ENCODE measurements around the gene MLXIP.
A peak's percentile ranks its signal among the peaks of the same experiment; 100 is the strongest.

Gene MLXIP

DNA sequence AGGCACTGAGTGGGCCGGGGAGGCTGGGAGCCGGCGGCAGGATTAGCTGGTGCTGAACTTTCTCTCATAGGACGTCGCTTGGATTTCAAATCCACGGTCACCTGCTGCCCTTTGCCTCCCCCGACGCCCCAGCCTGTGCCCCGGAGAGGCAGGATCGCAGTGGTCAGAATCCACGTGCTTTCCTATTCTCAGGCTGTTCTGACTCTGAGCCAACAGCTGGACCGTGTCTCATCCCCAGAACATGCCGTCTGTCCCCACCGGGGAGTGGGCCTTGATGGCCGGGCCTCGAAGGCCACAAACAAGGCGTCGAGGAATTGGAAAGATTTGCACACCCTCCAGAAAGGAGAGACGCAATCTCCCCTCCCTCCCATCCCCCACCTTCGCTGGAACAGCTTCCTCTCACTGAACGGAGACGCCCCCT, 18.5 kb upstream of the MLXIP start:
- H3K9me3 ChIP-seq (ENCODE audit: control insufficient read depth, insufficient read depth, low read length): no peaks in the 10 kb centered on the region
- peaks cover 4% of the 10 kb centered on the region; the same call in 1 of the 2 replicates for H3K36me3 ChIP-seq (ENCODE audit: insufficient read depth, low read length)
- peaks cover 9% of the 10 kb centered on the region for H3K4me1 ChIP-seq (ENCODE audit: insufficient read depth, low read length)
- no peak overlapping the region for H3K9ac ChIP-seq (ENCODE audit: low read depth, low read length)

DNA sequence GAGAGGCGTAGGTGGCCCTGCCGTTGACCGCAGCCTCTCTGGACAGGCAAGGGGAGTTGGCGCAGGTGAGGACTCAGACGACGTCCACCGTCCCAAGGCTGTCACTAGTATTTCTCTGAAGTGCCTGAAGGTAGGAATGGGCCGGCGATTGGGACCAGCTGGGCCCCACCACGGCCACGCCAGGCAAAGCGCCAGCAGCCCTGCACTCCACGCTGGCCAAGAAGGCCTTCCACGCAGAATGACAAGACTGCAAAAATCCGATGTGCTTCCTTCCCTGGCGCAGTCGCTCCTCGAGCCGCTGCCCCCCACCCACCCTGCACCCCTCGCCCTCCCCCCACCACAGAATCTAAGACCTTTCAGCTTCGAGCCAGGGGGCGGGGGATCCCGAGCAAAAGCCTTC, 17.3 kb upstream of the MLXIP start:
- H3K9ac ChIP-seq (ENCODE audit: low read depth, low read length): no peak overlapping the region
- peaks cover 4% of the 10 kb centered on the region; the same call in 1 of the 2 replicates for H3K36me3 ChIP-seq (ENCODE audit: insufficient read depth, low read length)
- peaks cover 12% of the 10 kb centered on the region for H3K4me1 ChIP-seq (ENCODE audit: insufficient read depth, low read length)
- H3K9me3 ChIP-seq (ENCODE audit: control insufficient read depth, insufficient read depth, low read length): no peaks in the 10 kb centered on the region

- peak overlapping the region; percentile 16; the same call in 1 of the 2 replicates for H3K9ac ChIP-seq (ENCODE audit: low read depth, low read length)
- no peaks in the 10 kb centered on the region for H3K9me3 ChIP-seq (ENCODE audit: control insufficient read depth, insufficient read depth, low read length)
- peaks cover 12% of the 10 kb centered on the region for H3K4me1 ChIP-seq (ENCODE audit: insufficient read depth, low read length)
- no peaks in the 10 kb centered on the region; the same call in 1 of the 2 replicates for H3K36me3 ChIP-seq (ENCODE audit: insufficient read depth, low read length)
Observed at GRCh38 chr12:122062832-122063693, 15.5 kb upstream of the MLXIP start.

GRCh38 chr12:122063694-122064024, 14.9 kb upstream of the MLXIP start:
- Histone ChIP-seq H3K9me3 (ENCODE audit: control insufficient read depth, insufficient read depth, low read length) (no peaks in the 10 kb centered on the region), H3K9ac (ENCODE audit: low read depth, low read length) (peak overlapping the region; percentile 16; the same call in 1 of the 2 replicates), H3K36me3 (ENCODE audit: insufficient read depth, low read length) (no peaks in the 10 kb centered on the region; the same call in 1 of the 2 replicates), H3K4me1 (ENCODE audit: insufficient read depth, low read length) (peaks cover 12% of the 10 kb centered on the region)

- H3K4me1 ChIP-seq (ENCODE audit: insufficient read depth, low read length): peaks cover 12% of the 10 kb centered on the region
- no peaks in the 10 kb centered on the region; the same call in 1 of the 2 replicates for H3K36me3 ChIP-seq (ENCODE audit: insufficient read depth, low read length)
- H3K9ac ChIP-seq (ENCODE audit: low read depth, low read length): peak overlapping the region; percentile 54; the same call in 1 of the 2 replicates
- no peaks in the 10 kb centered on the region for H3K9me3 ChIP-seq (ENCODE audit: control insufficient read depth, insufficient read depth, low read length)
Observed at GRCh38 chr12:122064025-122064777, 14.4 kb upstream of the MLXIP start.

GRCh38 chr12:122064780-122065588, 13.6 kb upstream of the MLXIP start:
- Histone ChIP-seq H3K9ac (ENCODE audit: low read depth, low read length) (peak overlapping the region; percentile 54; the same call in 1 of the 2 replicates), H3K4me1 (ENCODE audit: insufficient read depth, low read length) (peaks cover 12% of the 10 kb centered on the region), H3K36me3 (ENCODE audit: insufficient read depth, low read length) (peaks cover 3% of the 10 kb centered on the region; the same call in 1 of the 2 replicates), H3K9me3 (ENCODE audit: control insufficient read depth, insufficient read depth, low read length) (no peaks in the 10 kb centered on the region)

DNA sequence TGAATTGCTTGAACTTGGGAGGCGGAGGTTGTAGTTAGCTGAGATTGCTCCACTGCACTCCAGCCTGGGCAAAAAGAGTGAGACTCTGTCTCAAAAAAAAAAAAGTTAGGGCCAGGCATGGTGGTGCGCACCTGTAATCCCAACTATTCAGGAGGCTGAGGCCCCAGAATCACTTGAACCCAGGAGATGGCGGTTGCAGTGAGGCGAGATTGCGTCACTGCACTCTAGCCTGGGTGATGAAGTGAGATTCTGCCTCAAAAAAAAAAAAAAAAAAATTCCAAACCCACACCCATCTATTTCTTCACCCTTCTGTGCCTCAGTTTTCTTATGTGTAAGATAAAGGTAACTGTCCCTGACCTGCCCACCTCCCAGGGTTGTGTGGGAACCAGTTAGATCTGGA, 11.0 kb upstream of the MLXIP start:
- peaks cover 3% of the 10 kb centered on the region; the same call in 1 of the 2 replicates for H3K36me3 ChIP-seq (ENCODE audit: insufficient read depth, low read length)
- H3K4me1 ChIP-seq (ENCODE audit: insufficient read depth, low read length): peaks cover 14% of the 10 kb centered on the region
- H3K9ac ChIP-seq (ENCODE audit: low read depth, low read length): no peak overlapping the region
- no peaks in the 10 kb centered on the region for H3K9me3 ChIP-seq (ENCODE audit: control insufficient read depth, insufficient read depth, low read length)

DNA sequence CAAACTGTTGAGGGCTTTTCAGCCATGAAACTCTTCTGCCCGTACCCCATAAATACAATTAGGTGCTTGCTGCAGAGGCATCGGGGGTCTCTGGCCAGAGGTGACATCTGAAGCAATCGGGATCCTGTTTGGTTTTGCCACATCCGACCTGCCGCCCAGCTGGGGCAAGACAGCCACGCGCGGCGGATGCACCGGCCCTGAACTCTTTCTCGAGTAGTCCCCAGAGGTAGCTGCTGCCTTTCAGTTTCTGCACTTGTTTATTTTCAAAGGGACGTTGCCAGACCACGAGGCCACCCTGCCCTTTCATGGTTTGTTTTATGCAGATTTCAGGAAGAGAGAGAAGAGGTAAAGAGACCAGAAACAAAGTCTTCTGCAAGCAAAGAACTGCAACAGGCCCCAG, 10.6 kb upstream of the MLXIP start:
- peaks cover 3% of the 10 kb centered on the region; the same call in 1 of the 2 replicates for H3K36me3 ChIP-seq (ENCODE audit: insufficient read depth, low read length)
- no peak overlapping the region for H3K9ac ChIP-seq (ENCODE audit: low read depth, low read length)
- peaks cover 12% of the 10 kb centered on the region for H3K4me1 ChIP-seq (ENCODE audit: insufficient read depth, low read length)
- H3K9me3 ChIP-seq (ENCODE audit: control insufficient read depth, insufficient read depth, low read length): no peaks in the 10 kb centered on the region

DNA sequence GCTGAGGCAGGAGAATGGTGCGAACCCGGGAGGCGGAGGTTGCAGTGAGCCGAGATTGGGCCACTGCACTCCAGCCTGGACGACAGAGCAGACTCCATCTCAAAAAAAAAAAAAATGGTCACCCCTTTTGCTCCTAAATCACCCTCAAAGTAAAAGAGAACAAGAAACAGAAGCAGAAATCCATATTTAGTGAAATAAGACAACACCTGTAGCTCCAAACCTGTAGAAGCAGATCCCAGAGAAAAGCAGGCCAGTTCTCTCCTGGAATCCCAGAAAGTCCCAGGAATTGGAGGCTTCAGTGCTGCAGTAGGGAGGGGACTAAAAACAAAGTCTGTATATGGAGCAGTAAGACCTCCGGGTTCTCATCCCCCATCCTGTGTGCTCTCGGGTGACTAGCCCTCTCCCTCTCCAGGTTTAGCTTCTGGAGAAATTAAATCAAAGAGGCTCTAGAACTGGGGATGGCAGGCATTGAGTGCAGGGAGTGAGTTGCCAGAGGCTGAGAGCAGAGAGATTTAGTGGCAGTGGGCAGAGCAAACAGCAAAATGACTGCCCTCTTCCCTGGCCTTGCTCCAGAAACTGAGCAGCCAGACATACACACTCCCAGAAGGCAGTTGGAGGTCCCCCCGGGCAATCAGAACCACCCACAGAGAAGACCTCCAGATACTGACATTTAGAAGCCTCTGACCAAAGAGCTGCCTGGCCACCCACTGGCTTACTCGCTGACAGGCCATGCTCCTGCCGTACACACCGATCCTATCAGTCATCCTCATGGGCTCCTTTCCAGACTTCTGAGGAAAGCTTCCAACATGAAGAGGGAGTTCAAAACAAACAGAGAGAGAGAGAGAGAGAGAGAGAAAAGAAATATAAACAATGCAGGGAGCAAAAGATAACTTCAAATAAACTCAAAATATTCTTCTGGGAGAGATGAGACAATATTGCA, 6.3 kb upstream of the MLXIP start:
- Histone ChIP-seq H3K9me3 (ENCODE audit: control insufficient read depth, insufficient read depth, low read length) (no peaks in the 10 kb centered on the region), H3K4me1 (ENCODE audit: insufficient read depth, low read length) (peaks cover 6% of the 10 kb centered on the region; the same call in 1 of the 2 replicates), H3K36me3 (ENCODE audit: insufficient read depth, low read length) (peaks cover 3% of the 10 kb centered on the region; the same call in 1 of the 2 replicates), H3K9ac (ENCODE audit: low read depth, low read length) (no peak overlapping the region)

DNA sequence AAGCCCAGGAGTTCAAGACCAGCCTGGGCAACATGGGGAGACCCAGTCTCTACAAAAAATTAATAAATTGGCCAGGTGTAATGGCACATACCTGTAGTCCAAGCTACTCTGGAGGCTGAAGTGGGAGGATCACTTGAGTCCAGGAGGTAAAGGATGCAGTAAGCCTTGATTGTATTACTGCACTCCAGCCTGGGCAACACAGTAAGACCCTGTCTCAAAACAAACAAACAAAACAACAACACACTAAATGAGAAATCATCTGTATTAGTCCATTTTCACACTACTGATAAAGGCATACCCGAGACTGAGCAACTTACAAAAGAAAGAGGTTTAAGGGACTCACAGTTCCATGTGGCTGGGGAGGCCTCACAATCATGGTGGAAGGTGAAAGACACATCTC, 4.7 kb upstream of the MLXIP start:
- Histone ChIP-seq H3K4me1 (ENCODE audit: insufficient read depth, low read length) (peaks cover 6% of the 10 kb centered on the region; the same call in 1 of the 2 replicates), H3K36me3 (ENCODE audit: insufficient read depth, low read length) (peaks cover 3% of the 10 kb centered on the region; the same call in 1 of the 2 replicates), H3K9ac (ENCODE audit: low read depth, low read length) (no peak overlapping the region), H3K9me3 (ENCODE audit: control insufficient read depth, insufficient read depth, low read length) (no peaks in the 10 kb centered on the region)

DNA sequence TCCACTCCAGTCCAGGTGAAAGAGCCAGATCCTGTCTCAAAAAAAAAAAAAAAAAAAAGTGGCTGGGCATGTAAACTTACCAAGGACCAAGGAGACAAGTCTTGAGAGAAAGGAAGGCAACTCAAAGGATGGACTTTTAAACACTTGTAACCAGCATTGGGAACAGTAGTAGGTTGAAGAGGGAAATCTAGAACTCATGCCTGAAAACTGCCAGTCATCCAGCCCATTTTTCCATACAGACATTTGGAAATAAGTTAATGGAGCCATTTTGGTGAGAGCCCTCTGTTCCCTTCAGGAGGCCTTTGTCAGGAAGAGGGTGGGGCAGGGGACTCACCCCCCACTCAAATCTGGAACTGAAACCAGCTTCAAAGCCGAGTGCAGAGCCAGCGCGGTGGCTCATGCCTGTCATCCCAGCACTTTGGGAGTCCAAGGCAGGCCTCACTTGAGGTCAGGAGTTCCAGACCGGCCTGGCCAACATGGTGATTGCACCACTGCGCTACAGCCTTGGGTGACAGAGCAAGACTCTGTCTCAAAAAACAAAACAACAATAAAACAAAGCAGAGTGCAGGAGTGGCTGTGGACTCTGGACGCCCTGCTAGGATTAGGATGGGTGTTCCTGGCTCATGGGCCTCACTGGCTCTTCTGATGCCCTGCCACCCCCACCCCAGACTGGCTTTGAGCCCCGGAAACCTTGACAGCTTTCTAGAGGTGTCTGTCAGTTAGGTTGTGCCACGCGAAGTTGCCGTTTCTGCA, 1.6 kb upstream of the MLXIP start:
- no peak overlapping the region for H3K9ac ChIP-seq (ENCODE audit: low read depth, low read length)
- no peaks in the 10 kb centered on the region for H3K9me3 ChIP-seq (ENCODE audit: control insufficient read depth, insufficient read depth, low read length)
- no peaks in the 10 kb centered on the region for H3K36me3 ChIP-seq (ENCODE audit: insufficient read depth, low read length)
- H3K4me1 ChIP-seq (ENCODE audit: insufficient read depth, low read length): peaks cover 14% of the 10 kb centered on the region; the same call in 1 of the 2 replicates

DNA sequence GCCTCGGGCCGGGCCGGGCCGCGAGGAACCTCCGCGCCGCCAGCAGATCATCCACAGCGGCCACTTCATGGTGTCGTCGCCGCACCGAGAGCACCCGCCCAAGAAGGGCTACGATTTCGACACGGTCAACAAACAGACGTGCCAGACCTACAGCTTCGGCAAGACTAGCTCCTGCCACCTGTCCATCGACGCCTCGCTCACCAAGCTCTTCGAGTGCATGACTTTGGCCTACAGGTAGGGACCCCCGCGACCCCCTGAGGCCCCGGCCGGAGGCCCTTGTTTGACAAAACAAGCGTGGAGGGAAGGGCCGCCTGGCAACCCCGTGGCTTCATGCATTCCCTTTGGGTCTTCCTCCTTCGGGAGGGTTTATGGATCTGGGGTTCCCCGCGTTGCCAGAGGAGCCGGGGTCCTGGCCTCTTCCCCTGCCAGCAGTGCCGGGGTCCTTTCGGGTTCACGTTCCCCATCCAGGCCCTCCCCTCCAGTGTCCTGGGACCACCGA, 526 bp downstream of the MLXIP start:
- Histone ChIP-seq H3K36me3 (ENCODE audit: insufficient read depth, low read length) (no peaks in the 10 kb centered on the region), H3K4me1 (ENCODE audit: insufficient read depth, low read length) (peaks cover 12% of the 10 kb centered on the region; the same call in 1 of the 2 replicates), H3K9me3 (ENCODE audit: control insufficient read depth, insufficient read depth, low read length) (no peaks in the 10 kb centered on the region), H3K9ac (ENCODE audit: low read depth, low read length) (peak overlapping the region; percentile 81)

Measured in ES-I3 (cell line).